Upper lobe of left lung (tissue), 6 donors: ENCODE results near the gene ZBTB8B. TPM values are rescaled to one million over a fixed set of nuclear protein-coding genes. Genes with fewer than 3 reads are reported as not detected.
A peak's percentile ranks its signal among the peaks of the same experiment; 100 is the strongest.

Experiments
- ATAC-seq, 2 donors: fragments of 200-7000 bp; cut with Tn5 transposase; one replicate each; pipeline ENCODE4 v1.9.1; 2022; ENCODE audit warnings: mild to moderate bottlenecking in 2 of 2, moderate library complexity in 2 of 2; ENCODE audit not compliant: low FRiP score in 2 of 2
- DNase-seq, 2 donors: peaks; one replicate each; pipeline ENCODE4 v3.0.0-alpha.2; 2019 to 2020
- H3K27ac ChIP-seq, 4 donors: fragments of 200-600 bp; sonication (generic); one replicate each; pipeline ENCODE4 v1.5.1; 2016 to 2019
- H3K27me3 ChIP-seq, 4 donors: fragments of 200-600 bp; sonication (generic); one replicate each; pipeline ENCODE4 v1.5.1; 2017 to 2019
- H3K36me3 ChIP-seq, 4 donors: fragments of 200-600 bp; sonication (generic); one replicate each; pipeline ENCODE4 v1.5.1; 2016 to 2019
- H3K4me1 ChIP-seq, 4 donors: fragments of 200-600 bp; sonication (generic); one replicate each; pipeline ENCODE4 v1.5.1; 2018 to 2019
- H3K4me3 ChIP-seq, 4 donors: fragments of 200-600 bp; sonication (generic); one replicate each; pipeline ENCODE4 v1.5.1; 2017 to 2019; ENCODE audit warnings: mild to moderate bottlenecking in 2 of 4, moderate library complexity in 1 of 4
- H3K9me3 ChIP-seq, 4 donors: fragments of 200-600 bp; sonication (generic); one replicate each; pipeline ENCODE4 v1.5.1; 2018 to 2019
- CTCF ChIP-seq, 6 experiments: fragments of 450-650 bp in 4 of 6; fragments of 200-600 bp in 2 of 6; sonication (generic) in 2 of 6; IDR thresholded peaks; one replicate each; pipeline ENCODE4 v1.5.1; 2016 to 2019; ENCODE audit warnings: antibody characterized with exemption in 6 of 6
- EP300 ChIP-seq, 4 donors: sonication (generic); formaldehyde crosslinking; IDR thresholded peaks; one replicate each; pipeline ENCODE4 v1.5.1; 2017; ENCODE audit warnings: antibody characterized with exemption in 4 of 4, control low read depth in 2 of 4
- POLR2A ChIP-seq, 4 donors: fragments of 450-650 bp; IDR thresholded peaks; one replicate each; pipeline ENCODE4 v1.5.1; 2016 to 2017; ENCODE audit warnings: antibody characterized with exemption in 4 of 4, mild to moderate bottlenecking in 2 of 4
- POLR2AphosphoS5 ChIP-seq, 2 donors: sonication (generic); formaldehyde crosslinking; IDR thresholded peaks; one replicate each; pipeline ENCODE4 v1.5.1; 2017; ENCODE audit warnings: antibody characterized with exemption in 2 of 2
- WGBS, 2 donors: methylation state at CpG; one replicate each; pipeline ENCODE4 v1.1.5; 2017 to 2018; 5-methylcytosine and 5-hydroxymethylcytosine counted together
- total RNA-seq, 6 donors: library from RNA; depleted of rRNA in 4 of 6; stranded (reverse); fragments of >200 nt in 4 of 6; gene quantifications; one replicate each; pipeline versions ENCODE4 v1.1.0 to v1.2.1, GENCODE V29; 2016 to 2021
- donor health status: DM: no; HTN: no; CAD: no; lungs with moderate emphysema.
- donor health status: DM: no; HTN: yes; CAD: no; lungs with severe emphysema.

Gene ZBTB8B
- under 1 TPM in 4 of 6 donors, not detected in 2; under 0.01 to 0.10 (median 0.01) TPM for total RNA-seq

- peaks cover 6 to 17% (median 16%) of the 10 kb centered on the region in 4 donors for H3K4me1 ChIP-seq
- H3K4me3 ChIP-seq: peak within 1 kb of the TSS; percentile 18 to 58 (median 38)
- ATAC-seq: peak; percentile 53 to 85
- DNase-seq: peak; percentile 65 to 93
- 1 to 2% methylated on average over 17 to 32 of the region's 66 CpGs for WGBS, 2 donors
- TF ChIP-seq POLR2AphosphoS5 (IDR thresholded peaks at IDR 0.05) (peak in 1 of 2 donors; percentile 16), CTCF (IDR thresholded peaks at IDR 0.05) (peak in 2 of 6 experiments; percentile 14 to 30), POLR2A (IDR thresholded peaks at IDR 0.05) (no peak)
- peaks cover 0 to 15% (median 7%) of the 10 kb centered on the region in 4 donors for H3K27me3 ChIP-seq
- H3K36me3 ChIP-seq: no peaks in the 10 kb centered on the region
- no peaks in the 10 kb centered on the region for H3K9me3 ChIP-seq
- H3K27ac ChIP-seq: no peak within 1 kb of the TSS
Measured at GRCh38 chr1:32464716-32465577, at the start of gene ZBTB8B. Gene ZBTB8B, plus strand, starts transcription at chr1:32465072. Its CDS starts 5,553 bp downstream, at chr1:32470625.

GRCh38 chr1:32421775-32422174 is 43.1 kb upstream of the ZBTB8B start:
- Histone ChIP-seq H3K4me3 (no peak overlapping the region), H3K9me3 (peaks cover 0 to 8% (median 1%) of the 10 kb centered on the region in 4 donors), H3K36me3 (no peaks in the 10 kb centered on the region), H3K4me1 (peaks cover 4 to 6% (median 5%) of the 10 kb centered on the region in 4 donors), H3K27me3 (peaks cover 0 to 9% (median 2%) of the 10 kb centered on the region in 4 donors), H3K27ac (no peak overlapping the region)
- ATAC-seq (no peak), DNase-seq (no peak)
- TF ChIP-seq CTCF (IDR thresholded peaks at IDR 0.05): no peak
- TF ChIP-seq POLR2A (IDR thresholded peaks at IDR 0.05): no peak
- TF ChIP-seq EP300 (IDR thresholded peaks at IDR 0.05): no peak
- no peak for TF ChIP-seq POLR2AphosphoS5 (IDR thresholded peaks at IDR 0.05)
- WGBS, 2 donors: 75 to 92% methylated on average over 1 of the region's 1 CpG

GRCh38 chr1:32426489-32427255 is 38.2 kb upstream of the ZBTB8B start:
- TF ChIP-seq EP300 (IDR thresholded peaks at IDR 0.05) (no peak), CTCF (IDR thresholded peaks at IDR 0.05) (no peak), POLR2A (IDR thresholded peaks at IDR 0.05) (no peak), POLR2AphosphoS5 (IDR thresholded peaks at IDR 0.05) (no peak)
- Histone ChIP-seq H3K4me1 (peaks cover 7 to 9% (median 8%) of the 10 kb centered on the region in 4 donors), H3K27ac (no peak overlapping the region), H3K4me3 (peak overlapping the region in 3 of 4 donors; percentile 4 to 26 (median 6)), H3K9me3 (no peaks in the 10 kb centered on the region), H3K27me3 (peaks cover 0 to 18% (median 2%) of the 10 kb centered on the region in 4 donors), H3K36me3 (no peaks in the 10 kb centered on the region)
- WGBS, 2 donors: 5 to 10% methylated on average over 14 to 36 of the region's 36 CpGs
- peak in 1 of 2 donors; percentile 58 for DNase-seq
- ATAC-seq: peak in 1 of 2 donors; percentile 61

- ATAC-seq (no peak), DNase-seq (no peak)
- H3K27me3 ChIP-seq: peaks cover 0 to 18% (median 2%) of the 10 kb centered on the region in 4 donors
- H3K4me1 ChIP-seq: peaks cover 7 to 9% (median 8%) of the 10 kb centered on the region in 4 donors
- TF ChIP-seq CTCF (IDR thresholded peaks at IDR 0.05): no peak
- TF ChIP-seq POLR2AphosphoS5 (IDR thresholded peaks at IDR 0.05): no peak
- no peak for TF ChIP-seq EP300 (IDR thresholded peaks at IDR 0.05)
- TF ChIP-seq POLR2A (IDR thresholded peaks at IDR 0.05): no peak
- no peaks in the 10 kb centered on the region for H3K36me3 ChIP-seq
- WGBS, 2 donors: 78 to 91% methylated on average over 13 to 16 of the region's 17 CpGs
- no peaks in the 10 kb centered on the region for H3K9me3 ChIP-seq
- H3K27ac ChIP-seq: no peak overlapping the region
- H3K4me3 ChIP-seq: no peak overlapping the region
Measured at GRCh38 chr1:32427264-32427963, 37.5 kb upstream of the ZBTB8B start.
